Fibroblast of lung (primary cell): ENCODE measurements around the gene EXOC6B. TPM values are rescaled to one million over a fixed set of nuclear protein-coding genes. Genes with fewer than 3 reads are reported as not detected.
A peak's percentile ranks its signal among the peaks of the same experiment; 100 is the strongest.

Experiments used
- DNase-seq, 2 donors: peaks; one replicate each; pipeline versions ENCODE4 v3.0.0 to v3.0.0-alpha.2; 2010; ENCODE audit warnings: low read depth in 2 of 2
- H2AFZ ChIP-seq: 2 replicates; pipeline ENCODE4 v1.5.1; 2012; ENCODE audit warnings: low read length, control low read depth, inconsistent platforms
- H3K27ac ChIP-seq: 2 replicates; pipeline ENCODE4 v1.5.1; 2011; ENCODE audit warnings: low read length, control low read depth; ENCODE audit not compliant: insufficient read depth
- H3K27me3 ChIP-seq: 2 replicates; pipeline ENCODE4 v1.5.1; 2011; ENCODE audit warnings: mild to moderate bottlenecking, low read length; ENCODE audit not compliant: control insufficient read depth, insufficient read depth
- H3K36me3 ChIP-seq: 2 replicates; pipeline ENCODE4 v1.5.1; 2011; ENCODE audit warnings: low read length; ENCODE audit not compliant: control insufficient read depth, insufficient read depth
- H3K4me1 ChIP-seq: 2 replicates; pipeline ENCODE4 v1.5.1; 2011; ENCODE audit warnings: low read length; ENCODE audit not compliant: control insufficient read depth, insufficient read depth; ENCODE audit errors: extremely low read depth
- H3K4me2 ChIP-seq: 2 replicates; pipeline ENCODE4 v1.5.1; 2011; ENCODE audit warnings: low read length, control low read depth; ENCODE audit not compliant: insufficient read depth; ENCODE audit errors: extremely low read depth
- H3K4me3 ChIP-seq, 4 experiments: fragments of 200-600 bp in 1 of 4; sonication (generic) in 1 of 4; replicated peaks in 1 of 4; 2 replicates each; pipeline ENCODE4 v1.5.1; 2011 to 2016; ENCODE audit warnings: low read length in 4 of 4, low read depth in 3 of 4, mild to moderate bottlenecking in 3 of 4, control low read depth in 2 of 4, inconsistent platforms in 1 of 4, mixed read lengths in 1 of 4; ENCODE audit not compliant: insufficient read depth in 1 of 4; ENCODE audit errors: control extremely low read depth in 1 of 4
- H3K79me2 ChIP-seq: 2 replicates; pipeline ENCODE4 v1.5.1; 2012; ENCODE audit warnings: mild to moderate bottlenecking, low read length, inconsistent platforms; ENCODE audit not compliant: control insufficient read depth, insufficient read depth
- H3K9ac ChIP-seq: 2 replicates; pipeline ENCODE4 v1.5.1; 2011; ENCODE audit warnings: mild to moderate bottlenecking, low read length, control low read depth; ENCODE audit not compliant: insufficient read depth
- H3K9me3 ChIP-seq: 2 replicates; pipeline ENCODE4 v1.5.1; 2012; ENCODE audit warnings: low read depth, low read length; ENCODE audit not compliant: control insufficient read depth, insufficient read depth
- H4K20me1 ChIP-seq: 2 replicates; pipeline ENCODE4 v1.5.1; 2011; ENCODE audit warnings: low read length; ENCODE audit not compliant: control insufficient read depth, insufficient read depth; ENCODE audit errors: extremely low read depth
- CTCF ChIP-seq, 2 donors: IDR thresholded peaks in 1 of 2; conservative IDR thresholded peaks in 1 of 2; 1 replicate in 1 of 2; 2 replicates in 1 of 2; pipeline ENCODE4 v1.5.1; 2011 to 2012; ENCODE audit warnings: low read length in 2 of 2, control low read depth in 1 of 2, inconsistent platforms in 1 of 2, low read depth in 1 of 2, mild to moderate bottlenecking in 1 of 2
- EZH2 ChIP-seq: IDR thresholded peaks from 2 replicates; pipeline ENCODE4 v1.5.1; 2012; ENCODE audit warnings: low read length, control low read depth, mild to moderate bottlenecking; ENCODE audit errors: missing control alignments
- polyA plus RNA-seq, 2 donors: library from polyadenylated mRNA; depleted of rRNA in 1 of 2; stranded (reverse) in 1 of 2; unstranded in 1 of 2; fragments of >200 nt; gene quantifications; 2 replicates each; pipeline ENCODE4 v1.2.1, GENCODE V29; 2011 to 2012; ENCODE audit warnings: missing spikeins in 1 of 2
- total RNA-seq: library from RNA; depleted of rRNA; stranded (reverse); fragments of >200 nt; gene quantifications from 2 replicates; pipeline ENCODE4 v1.2.1, GENCODE V29; 2014

EXOC6B gene
- total and polyA plus RNA-seq, 2 donors (not counting 1 experiment from before 2014, with no cell fraction given): 26.3 to 36.5 TPM

- Histone ChIP-seq H3K27me3 (no peaks in the 10 kb centered on the region), H4K20me1 (no peaks in the 10 kb centered on the region), H3K4me2 (peak overlapping the region; percentile 4), H3K79me2 (no peaks in the 10 kb centered on the region), H3K9me3 (no peaks in the 10 kb centered on the region), H3K9ac (no peak overlapping the region), H2AFZ (no peak overlapping the region), H3K36me3 (no peaks in the 10 kb centered on the region), H3K27ac (no peak overlapping the region), H3K4me3 (no peak overlapping the region), H3K4me1 (no peaks in the 10 kb centered on the region)
- TF ChIP-seq EZH2: no peak
- no peak for DNase-seq
These were observed 31.3 kb downstream of the EXOC6B start for GRCh38 chr2:72794572-72794971.

DNA sequence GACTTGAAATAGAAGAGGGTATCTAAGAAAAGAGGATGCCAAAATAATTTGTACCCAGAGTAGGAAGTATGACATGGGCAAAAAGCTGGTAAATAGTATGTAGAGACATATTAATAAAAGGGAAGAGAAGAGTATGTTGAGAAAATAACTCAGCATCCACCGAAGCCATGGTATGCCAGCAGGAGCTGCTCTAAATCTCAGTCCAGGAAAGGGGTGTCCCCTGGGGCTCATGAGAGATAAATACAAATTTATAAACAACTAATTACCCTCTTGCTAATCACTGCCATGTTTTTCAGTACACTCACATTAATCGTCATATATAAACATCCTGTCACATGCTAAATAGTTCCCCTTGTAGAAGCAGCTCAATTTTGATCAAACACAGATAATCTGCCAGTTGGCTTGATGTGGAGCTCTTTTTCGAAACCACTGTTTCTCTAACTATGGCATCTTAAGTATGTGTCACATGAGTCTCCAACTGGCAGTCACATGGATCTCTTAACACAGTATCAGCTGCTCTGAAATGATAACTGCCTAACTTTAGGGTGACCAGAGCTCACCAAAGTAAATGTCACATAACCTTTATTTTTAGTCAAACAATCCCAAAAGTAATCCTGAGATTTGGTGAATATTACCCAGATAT is 31.9 kb downstream of the EXOC6B start:
- DNase-seq: peak; percentile 34 to 44
- H3K36me3 ChIP-seq: no peaks in the 10 kb centered on the region
- H3K9ac ChIP-seq: no peak overlapping the region
- TF ChIP-seq CTCF (conservative IDR thresholded peaks at IDR 0.05 in 1 of 2, IDR thresholded peaks at IDR 0.05 in 1 of 2; ENCODE audit: low read depth in 1 of 2, low read length in 2 of 2) (no peak), EZH2 (no peak)
- no peaks in the 10 kb centered on the region for H4K20me1 ChIP-seq
- no peak overlapping the region for H3K4me3 ChIP-seq
- H3K79me2 ChIP-seq: no peaks in the 10 kb centered on the region
- peak overlapping the region; percentile 1 for H3K4me2 ChIP-seq
- no peak overlapping the region for H2AFZ ChIP-seq
- H3K9me3 ChIP-seq: no peaks in the 10 kb centered on the region
- peaks cover 3% of the 10 kb centered on the region for H3K4me1 ChIP-seq
- no peaks in the 10 kb centered on the region for H3K27me3 ChIP-seq
- H3K27ac ChIP-seq: no peak overlapping the region

- H3K9ac ChIP-seq: no peak overlapping the region
- no peak overlapping the region for H3K4me3 ChIP-seq
- DNase-seq: no peak
- peaks cover 3% of the 10 kb centered on the region for H3K4me1 ChIP-seq
- H3K4me2 ChIP-seq: no peak overlapping the region
- H3K79me2 ChIP-seq: no peaks in the 10 kb centered on the region
- no peaks in the 10 kb centered on the region for H3K27me3 ChIP-seq
- H3K27ac ChIP-seq: no peak overlapping the region
- H2AFZ ChIP-seq: no peak overlapping the region
- no peaks in the 10 kb centered on the region for H3K36me3 ChIP-seq
- H3K9me3 ChIP-seq: no peaks in the 10 kb centered on the region
- no peaks in the 10 kb centered on the region for H4K20me1 ChIP-seq
- no peak for TF ChIP-seq EZH2
- TF ChIP-seq CTCF (conservative IDR thresholded peaks at IDR 0.05 in 1 of 2, IDR thresholded peaks at IDR 0.05 in 1 of 2; ENCODE audit: low read depth in 1 of 2, low read length in 2 of 2): no peak
These were observed 36.6 kb downstream of the EXOC6B start for GRCh38 chr2:72789241-72789640.
